ENCODE measurements around the gene CCSER1. TPM values are rescaled to one million over a fixed set of nuclear protein-coding genes. Genes with fewer than 3 reads are reported as not detected.

CCSER1 gene
- total and polyA plus RNA-seq, 2 experiments from 2014 or later: 2.9 to 3.4 TPM

- no peak overlapping the region for H3K27ac Mint-ChIP-seq
- Histone ChIP-seq H2AFZ (peak overlapping the region; percentile 38; the same call in 1 of the 2 replicates), H3K9me2 (ENCODE audit: insufficient read depth) (no peaks in the 10 kb centered on the region), H4K20me1 (replicated peaks; ENCODE audit: insufficient read depth) (no peaks in the 10 kb centered on the region), H3K36me3 (ENCODE audit: insufficient read depth) (no peaks in the 10 kb centered on the region; the same call in 1 of the 2 replicates), H3K27ac (ENCODE audit: low read depth) (no peak overlapping the region), H3K27me3 (ENCODE audit: insufficient read depth) (no peaks in the 10 kb centered on the region), H3K4me2 (no peak overlapping the region), H3K79me2 (replicated peaks; ENCODE audit: insufficient read depth) (no peaks in the 10 kb centered on the region), H3K4me3 (no peak overlapping the region), H3K4me1 (ENCODE audit: insufficient read depth) (peaks cover 5% of the 10 kb centered on the region; the same call in 1 of the 2 replicates), H3F3A (replicated peaks; ENCODE audit: low read depth) (no peaks in the 10 kb centered on the region)
- no peaks in the 10 kb centered on the region for H3K4me1 Mint-ChIP-seq
- DNase-seq (ENCODE audit: low spot score): no peak
- peaks cover 3% of the 10 kb centered on the region for H3K27me3 Mint-ChIP-seq (ENCODE audit: insufficient read depth, low read depth, poor library complexity)
- H3K4me3 Mint-ChIP-seq: no peak overlapping the region
- TF ChIP-seq CTCF (conservative IDR thresholded peaks at IDR 0.05; ENCODE audit: low read depth in 2 of 2) (no peak), JUNB (IDR thresholded peaks at IDR 0.05; ENCODE audit: unreplicated experiment) (no peak), NANOG (IDR thresholded peaks at IDR 0.05; ENCODE audit: borderline replicate concordance) (no peak), ZNF114 (CRISPR knock-in tag; IDR thresholded peaks at IDR 0.05) (no peak), ZNF331 (CRISPR knock-in tag; IDR thresholded peaks at IDR 0.05; ENCODE audit: low read depth) (no peak), EZH2phosphoT487 (IDR thresholded peaks at IDR 0.05; ENCODE audit: unreplicated experiment) (no peak), POLR2AphosphoS5 (IDR thresholded peaks at IDR 0.05; ENCODE audit: low read depth) (no peak), EZH2 (IDR thresholded peaks at IDR 0.05; ENCODE audit: low read depth, unreplicated experiment) (no peak), CREB1 (CRISPR knock-in tag; IDR thresholded peaks at IDR 0.05; ENCODE audit: low read depth) (no peak), ZNF462 (CRISPR knock-in tag; IDR thresholded peaks at IDR 0.05) (no peak)
- no peak for ATAC-seq
- peaks cover 2% of the 10 kb centered on the region; the same call in 2 of the 3 replicates for H3K9me3 Mint-ChIP-seq
- peaks cover 2% of the 10 kb centered on the region; the same call in 1 of the 3 replicates for H3K36me3 Mint-ChIP-seq (ENCODE audit: low read depth)
Measured at GRCh38 chr4:90474484-90474883, 347.3 kb downstream of the CCSER1 start.
